NOMO-1 (cell line): ENCODE measurements around the gene PELI3.
"Not testable (repeated sequence)": the region's sequence is repeated elsewhere in the genome, so short reads cannot be mapped to it uniquely, and the experiment has no call there.

Experiments
- DNase-seq, 2 experiments: peaks; one replicate each; lab custom pipeline; 2025; ENCODE audit not compliant: unreplicated experiment in 2 of 2; lab: John Stamatoyannopoulos, UW

Gene PELI3

DNA sequence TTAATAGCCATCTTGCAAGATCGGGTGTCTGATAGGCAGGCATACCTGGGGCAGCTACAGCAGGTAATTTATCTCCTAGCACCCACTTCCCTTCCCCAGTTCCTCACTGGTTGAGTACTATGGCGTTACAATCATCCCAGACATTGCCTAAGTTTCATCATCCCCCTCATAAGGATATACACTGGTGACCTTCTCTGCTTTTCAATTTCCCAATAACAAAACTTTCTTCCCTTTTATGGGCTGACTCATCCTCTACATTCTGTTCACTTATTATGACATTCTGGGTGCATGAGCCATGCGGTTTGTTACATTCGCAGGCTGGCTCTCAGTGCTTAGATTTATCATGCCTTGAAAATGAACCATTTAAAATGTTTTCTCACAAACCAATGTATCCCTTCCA lies 23.1 kb upstream of the PELI3 start:
- DNase-seq = peak; percentile 85 to 99

DNA sequence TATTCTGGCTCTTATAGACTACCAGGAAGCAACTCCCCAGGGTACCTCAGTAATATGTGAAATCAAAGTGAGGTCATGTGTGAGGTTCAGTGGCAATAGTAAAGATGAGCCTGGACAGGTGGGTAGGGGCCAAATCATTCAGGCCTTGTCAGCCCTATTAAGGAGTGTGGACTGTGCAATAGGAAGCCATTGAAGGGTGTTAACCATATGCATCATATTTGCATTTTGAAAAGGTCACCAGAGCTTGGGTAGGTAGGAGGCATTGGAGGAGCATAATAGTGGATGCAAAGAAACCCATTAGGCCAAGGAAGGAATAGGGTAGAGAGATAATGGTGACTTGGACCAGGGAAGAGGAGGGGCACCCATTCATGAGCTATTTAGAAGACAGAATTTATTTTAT lies 19.7 kb upstream of the PELI3 start:
- DNase-seq = no peak

DNA sequence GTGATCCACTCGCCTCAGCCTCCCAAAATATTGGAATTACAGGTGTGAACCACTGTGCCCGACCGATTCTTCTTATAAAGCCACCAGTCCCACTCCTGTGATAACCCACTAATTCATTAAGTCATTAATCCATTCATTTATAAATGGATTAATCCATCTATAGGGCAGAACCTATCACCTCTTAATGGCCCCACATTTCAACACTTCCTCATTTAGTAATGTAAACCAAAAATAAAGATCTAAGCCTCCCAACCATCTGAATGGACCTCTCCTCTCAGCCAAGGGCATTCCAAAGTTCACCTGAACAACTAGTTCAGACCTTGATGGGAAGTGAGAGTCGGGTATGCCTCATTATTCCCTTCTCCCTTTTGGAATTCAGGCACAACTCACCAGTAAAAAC lies 18.2 kb upstream of the PELI3 start:
- peak in 1 of 2 experiments; percentile 31 for DNase-seq

DNA sequence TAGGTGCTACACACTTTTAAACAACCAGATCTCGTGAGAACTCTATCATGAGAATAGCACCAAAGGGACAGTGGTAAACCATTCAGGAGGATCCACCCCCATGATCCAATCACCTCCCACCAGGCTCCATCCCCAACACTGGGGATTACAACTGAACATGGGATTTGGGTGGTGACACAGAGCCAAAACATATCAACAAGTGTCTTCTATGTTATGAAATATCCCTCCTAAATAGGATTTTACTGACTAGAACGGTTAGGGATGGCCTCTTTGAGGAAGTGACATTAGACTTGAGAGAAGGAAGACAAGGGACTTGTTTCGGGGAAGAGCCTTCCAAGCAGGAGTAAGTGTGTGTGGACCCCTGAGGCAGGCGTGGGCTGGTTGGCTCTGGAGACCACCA lies 16.1 kb upstream of the PELI3 start:
- DNase-seq = peak; percentile 29 to 74

DNA sequence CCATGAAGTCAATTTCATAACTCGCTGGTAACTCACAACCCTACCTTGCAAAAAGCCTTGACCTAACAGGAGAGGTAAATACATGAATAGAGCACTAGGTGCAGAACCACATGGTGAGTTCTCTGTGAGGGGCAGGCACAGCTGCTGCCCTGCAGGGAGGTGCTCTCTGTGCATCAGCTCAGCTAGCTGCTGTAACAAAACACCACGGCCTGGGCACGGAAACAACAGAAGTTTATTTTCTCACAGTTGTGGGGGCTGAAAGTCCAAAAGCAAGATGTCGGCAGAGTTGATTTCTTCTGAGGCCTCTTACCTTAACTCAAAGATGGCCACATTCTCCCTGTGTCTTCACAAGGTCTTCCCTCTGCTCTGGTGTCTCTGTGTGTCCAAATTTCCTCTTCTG lies 15.0 kb upstream of the PELI3 start:
- no peak for DNase-seq

DNA sequence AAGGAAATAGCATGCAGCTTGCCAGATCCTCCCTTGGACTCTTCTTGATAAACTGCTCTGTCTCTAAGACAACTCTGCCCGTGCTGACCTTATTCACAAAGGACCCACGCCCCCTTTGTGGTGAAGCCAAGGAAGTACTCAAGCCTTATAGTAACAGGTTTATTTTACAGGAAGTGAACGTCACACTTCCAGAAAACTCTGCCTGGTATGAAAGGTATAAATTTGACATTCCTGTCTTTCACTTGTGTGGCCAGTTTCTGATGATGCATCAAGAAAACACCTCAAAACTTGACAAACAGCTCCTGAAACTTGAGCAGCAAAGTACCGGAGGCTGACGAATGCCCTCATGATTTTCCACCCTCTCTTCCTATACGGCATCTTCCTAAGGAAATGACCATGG lies 12.5 kb upstream of the PELI3 start:
- DNase-seq = peak in 1 of 2 experiments; percentile 2

DNA sequence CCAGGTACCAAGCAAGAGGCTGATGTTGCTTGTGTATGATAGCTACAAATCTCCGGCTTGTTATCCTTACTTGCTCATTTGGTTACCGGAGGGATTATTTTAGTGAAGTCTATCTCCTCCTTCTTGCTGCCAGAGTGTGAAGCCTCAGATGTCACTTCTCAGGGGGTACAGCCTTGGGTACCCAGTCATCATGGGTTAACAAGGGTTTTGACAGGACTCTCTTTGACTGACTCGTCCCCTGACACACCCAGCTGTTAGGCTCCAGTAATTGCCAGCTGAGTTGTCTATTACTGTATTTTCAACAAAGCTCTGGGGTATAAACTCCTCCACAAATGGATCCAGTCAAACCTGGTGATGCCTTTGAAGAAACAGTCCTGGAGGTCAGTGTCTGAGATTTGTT lies 11.9 kb upstream of the PELI3 start:
- DNase-seq = no peak

DNA sequence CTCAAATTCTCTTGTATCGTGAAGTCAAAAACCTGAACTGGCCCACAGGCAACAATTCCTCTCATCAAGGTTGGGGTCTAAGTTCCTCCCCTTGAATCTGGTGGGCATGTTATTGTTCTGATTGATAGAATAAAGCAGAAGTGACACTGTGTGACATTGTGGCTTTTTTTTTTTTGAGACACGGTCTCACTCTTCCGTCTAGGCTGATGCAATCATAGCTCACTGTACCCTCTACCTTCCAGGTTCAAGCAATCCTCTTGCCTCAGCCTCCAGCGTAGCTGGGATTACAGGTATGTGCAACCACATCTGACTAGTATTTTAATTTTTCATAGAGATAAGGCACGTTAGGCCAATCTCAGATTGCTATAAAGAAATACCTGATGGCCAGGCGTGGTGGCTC lies 8.9 kb upstream of the PELI3 start:
- DNase-seq = peak in 1 of 2 experiments; percentile 88

DNA sequence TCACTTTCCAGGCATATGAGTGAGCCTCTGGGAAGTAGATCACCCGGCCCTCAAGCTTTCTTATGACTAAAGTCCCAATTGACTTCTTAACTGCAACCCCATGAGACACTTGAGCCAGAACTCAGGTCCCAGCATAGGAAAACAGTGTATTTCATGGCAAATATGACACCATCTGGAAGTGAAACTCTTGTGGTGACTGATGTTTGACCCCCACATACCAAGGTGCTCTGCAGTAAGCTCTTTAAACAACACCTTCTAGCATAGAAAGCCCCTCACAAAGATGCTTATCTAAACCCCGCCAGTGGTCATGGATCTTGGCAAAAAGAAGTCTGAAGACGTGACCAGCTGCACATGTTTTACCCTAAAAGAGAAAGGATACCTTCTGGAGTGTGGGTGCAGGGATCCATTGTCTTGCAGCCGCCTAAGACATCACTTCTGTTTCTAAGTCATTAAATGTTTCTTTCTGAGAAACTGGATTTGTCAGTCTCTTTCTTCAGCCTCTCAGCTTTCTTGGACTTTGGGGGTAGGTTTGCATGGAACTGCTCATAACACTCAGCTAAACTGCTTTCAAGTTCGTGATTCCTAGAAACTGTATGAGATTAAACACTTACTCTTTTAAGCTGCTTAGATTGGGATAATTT lies 7.4 kb upstream of the PELI3 start:
- peak; percentile 57 to 87 for DNase-seq

DNA sequence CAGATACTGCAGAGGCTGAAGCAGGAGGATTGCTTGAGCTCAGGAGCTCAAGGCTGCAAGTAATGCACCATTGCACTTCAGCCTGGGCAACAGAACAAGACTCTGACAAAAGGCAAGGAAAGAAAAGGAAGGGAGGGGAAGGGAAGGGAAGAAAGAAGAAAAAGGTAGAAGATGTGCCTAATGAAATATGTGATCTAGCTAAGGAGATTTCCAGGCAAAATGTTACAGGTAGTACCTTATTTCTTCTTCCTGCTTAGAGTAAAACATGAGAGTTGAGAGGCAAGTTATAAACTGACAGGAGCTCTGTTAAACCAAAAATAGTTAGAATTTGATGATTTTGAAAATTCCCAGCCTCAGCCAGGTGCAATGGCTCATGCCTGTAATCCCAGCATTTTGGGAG lies 4.7 kb upstream of the PELI3 start:
- DNase-seq = no peak

DNA sequence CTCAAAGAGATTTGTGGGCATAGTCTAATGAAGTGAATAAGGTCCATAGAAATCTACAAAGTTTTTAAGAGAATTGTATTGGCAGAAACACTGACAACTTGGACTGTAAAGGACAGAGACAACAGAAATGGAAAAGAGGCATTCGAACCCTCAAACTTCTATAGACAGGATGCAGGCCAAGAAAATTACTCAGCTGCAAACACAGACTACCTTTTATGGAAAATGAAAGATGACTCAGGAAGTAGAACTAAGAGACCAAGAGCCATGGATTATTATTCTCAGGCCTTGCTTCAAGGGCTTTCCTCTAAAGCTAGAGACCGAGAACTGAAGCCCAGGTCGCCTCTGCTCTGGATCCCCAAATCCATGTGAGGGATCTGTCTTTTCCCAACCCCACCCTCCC lies 3.8 kb upstream of the PELI3 start:
- DNase-seq = no peak

DNA sequence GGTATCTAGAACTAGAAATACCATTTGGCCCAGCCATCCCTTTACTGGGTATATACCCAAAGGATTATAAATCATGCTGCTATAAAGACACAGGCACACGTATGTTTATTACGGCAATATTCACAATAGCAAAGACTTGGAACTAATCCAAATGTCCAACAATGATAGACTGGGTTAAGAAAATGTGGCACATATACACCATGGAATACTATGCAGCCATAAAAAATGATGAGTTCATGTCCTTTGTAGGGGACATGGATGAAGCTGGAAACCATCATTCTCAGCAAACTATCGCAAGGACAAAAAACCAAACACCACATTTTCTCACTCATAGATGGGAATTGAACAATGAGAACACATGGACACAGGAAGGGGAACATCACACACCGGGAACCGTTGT lies 2.6 kb upstream of the PELI3 start:
- not testable (repeated sequence) for DNase-seq

DNA sequence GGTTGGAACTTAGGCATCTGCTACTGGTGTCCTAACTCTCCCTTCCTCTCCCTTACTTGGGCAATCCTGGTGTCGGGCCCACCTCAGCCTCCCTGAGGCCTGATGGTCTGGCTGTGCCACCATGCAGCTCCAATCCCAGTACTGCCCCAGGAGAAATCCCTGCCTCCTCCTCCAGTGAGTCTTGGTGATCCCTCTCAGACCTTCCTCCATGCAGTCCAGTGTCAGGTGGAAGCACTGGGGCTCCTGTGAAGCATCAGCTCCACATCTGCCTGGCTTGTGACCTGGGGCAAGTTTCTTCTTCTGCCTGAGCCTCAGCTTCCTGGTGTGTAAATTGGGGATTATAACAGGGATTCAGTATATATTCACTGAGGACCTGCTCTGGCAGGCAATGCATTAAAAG lies 1.8 kb upstream of the PELI3 start:
- no peak for DNase-seq

DNA sequence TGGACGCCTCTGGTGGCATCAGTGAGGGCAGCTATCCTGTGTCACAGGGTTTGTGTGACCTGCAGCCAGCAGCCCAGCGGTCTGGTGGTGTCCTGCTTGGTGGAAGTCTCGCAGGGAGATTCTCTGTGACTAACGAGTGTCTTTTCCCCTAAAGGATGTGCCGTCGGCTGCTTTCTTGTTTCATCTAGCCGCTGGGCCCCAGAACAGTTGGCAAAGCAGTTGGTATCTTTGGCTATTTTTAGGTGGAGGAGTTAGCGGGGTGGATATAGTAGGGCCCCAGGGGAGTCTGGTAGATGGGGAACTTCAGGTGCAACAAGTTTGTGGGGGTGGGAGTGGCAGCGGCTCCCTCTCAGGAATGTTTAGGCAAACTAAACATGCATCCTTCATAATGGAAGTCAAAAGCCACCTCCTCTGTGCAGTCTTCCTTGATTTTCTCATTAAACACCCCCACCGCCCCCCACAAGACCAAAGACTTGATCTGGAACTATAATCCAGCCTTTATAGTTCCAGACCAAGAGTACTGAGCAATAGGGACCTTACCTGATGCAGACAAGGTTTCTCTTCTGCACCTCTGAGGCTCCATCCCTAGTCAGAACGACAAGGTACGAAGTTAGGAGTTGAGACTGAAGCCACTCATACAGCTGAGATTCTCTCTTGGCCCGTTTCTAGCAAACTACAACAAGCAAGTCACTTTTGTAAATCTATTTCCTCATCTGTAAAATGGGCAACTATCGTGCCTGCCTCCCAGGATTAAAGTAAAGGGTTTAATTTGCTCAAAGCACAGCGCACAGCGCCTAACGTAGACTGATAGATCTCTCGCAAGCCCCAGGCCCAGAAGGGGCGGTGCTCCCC lies 1.1 kb upstream of the PELI3 start:
- peak; percentile 52 to 67 for DNase-seq

DNA sequence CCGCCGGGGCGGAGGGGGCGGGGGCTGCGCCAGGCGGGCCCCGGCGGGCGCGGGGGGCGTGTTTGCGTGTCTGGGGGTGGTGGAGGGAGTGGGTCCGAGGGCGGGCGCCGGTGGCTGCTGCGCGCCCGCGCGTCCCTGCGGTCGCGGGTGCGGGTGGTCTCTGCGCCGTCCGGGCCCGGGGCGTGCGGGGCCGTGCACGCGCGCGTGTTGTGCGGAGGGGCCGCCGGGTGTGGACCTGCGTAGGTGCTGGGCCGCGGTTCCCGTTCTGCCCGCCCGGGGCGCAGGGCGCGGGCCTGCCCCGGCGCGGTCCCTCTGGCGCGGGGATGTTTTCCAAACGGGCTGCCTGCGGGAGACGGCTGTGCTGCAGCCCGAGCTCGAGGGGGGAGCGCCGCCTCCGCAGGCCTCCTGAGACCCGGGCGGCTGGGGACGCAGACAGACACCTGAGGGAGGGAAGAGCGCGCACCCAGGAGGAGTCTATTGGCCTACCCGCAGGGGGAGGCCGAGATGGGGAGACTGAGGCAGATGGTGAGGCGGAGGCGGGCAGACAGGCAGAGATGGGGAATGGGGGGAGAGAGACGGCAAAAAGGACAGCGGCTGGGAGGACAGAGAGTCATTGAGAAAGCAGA lies 442 bp downstream of the PELI3 start:
- peak; percentile 6 to 30 for DNase-seq

DNA sequence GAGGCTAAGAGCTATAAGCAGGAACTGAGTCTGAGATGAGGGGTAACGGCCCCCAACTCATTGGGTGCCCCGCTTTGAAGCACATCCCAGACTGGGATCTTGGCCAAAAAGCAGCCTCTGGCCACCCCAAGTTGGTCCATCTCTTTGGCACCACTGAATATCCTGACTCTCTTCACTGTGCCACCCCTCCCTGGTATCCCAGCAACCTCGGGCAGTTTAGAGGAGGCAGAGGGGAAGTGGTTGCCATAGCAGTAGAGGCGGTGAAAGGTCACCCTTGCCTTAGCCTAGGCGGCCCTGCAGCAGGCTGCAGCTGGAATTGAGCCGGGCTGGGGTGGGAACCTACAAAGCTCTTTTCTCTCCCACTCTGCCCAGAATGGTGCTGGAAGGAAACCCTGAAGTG lies 1.1 kb downstream of the PELI3 start:
- peak; percentile 75 to 82 for DNase-seq

DNA sequence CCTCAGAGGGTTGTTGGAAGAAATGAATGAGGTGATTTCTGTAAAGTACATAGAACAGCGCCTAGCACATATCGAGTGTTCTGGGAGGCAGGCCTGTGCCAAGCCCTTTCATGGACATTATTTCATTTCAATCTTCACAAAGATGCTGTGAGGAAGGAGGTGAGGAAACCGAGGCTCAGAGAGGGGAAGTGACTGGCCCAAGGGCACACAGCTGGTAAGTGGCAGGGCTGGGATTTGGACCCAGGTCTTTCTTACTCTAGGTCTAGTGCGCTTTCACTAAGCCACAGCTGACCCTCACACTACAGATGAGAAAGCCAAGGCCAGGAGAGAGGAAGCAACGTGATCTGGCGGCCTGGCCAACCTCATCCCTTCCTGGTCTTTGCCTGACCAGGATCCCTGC lies 2.0 kb downstream of the PELI3 start:
- DNase-seq = no peak

DNA sequence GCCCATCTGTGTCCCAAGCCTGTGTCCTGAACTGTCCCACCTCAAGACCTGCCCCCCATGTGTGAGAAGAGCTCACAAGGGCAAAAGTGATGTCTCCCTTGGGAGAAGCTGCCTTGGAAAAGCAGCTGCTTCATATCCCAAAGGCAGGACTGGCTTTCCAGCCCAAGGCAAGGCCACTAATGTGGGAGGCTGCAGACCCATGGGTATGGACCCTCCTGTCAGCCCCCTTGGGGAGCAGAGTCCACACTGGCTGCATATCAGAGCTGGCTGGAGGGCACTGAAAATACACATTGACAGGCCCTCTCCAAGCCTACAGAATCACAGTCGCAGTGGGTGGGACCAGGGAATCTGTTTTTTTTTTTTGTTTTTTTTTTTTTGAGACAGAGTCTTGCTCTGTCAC lies 2.7 kb downstream of the PELI3 start:
- DNase-seq = no peak

DNA sequence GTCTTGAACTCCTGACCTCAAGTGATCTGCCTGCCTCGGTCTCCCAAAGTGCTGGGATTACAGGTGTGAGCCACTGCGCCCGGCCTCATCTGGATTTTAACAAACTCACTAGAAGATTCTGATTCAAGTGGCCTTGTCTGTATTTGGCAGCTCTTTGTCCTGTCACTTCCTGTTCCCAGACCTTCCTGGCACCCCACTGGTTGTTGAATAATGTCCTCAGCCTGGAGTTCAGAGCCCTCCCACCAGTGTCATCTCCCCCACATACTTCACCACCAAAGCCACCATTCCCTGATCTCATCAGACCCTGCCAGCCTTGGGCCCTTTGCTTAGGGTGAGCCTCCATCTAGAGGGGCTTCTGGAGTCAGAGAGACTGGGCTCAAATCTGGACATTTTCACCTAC lies 3.3 kb downstream of the PELI3 start:
- no peak for DNase-seq

DNA sequence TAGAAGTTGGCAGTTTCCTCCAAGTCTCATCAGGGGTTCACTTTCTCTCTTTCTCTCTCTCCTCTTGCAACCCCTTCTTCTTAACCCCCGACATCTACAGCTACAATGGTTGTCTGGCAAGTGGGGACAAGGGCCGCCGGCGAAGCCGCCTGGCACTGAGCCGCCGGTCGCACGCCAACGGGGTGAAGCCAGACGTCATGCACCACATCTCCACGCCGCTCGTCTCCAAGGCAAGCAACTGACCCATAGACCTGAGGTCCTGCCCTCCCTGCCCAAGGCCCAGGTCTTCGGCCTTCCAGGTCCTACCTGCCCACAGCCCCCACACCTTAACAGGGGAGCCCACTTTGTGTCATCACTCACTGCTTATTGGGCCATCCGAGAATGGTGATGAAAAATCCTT lies 4.4 kb downstream of the PELI3 start:
- no peak for DNase-seq

DNA sequence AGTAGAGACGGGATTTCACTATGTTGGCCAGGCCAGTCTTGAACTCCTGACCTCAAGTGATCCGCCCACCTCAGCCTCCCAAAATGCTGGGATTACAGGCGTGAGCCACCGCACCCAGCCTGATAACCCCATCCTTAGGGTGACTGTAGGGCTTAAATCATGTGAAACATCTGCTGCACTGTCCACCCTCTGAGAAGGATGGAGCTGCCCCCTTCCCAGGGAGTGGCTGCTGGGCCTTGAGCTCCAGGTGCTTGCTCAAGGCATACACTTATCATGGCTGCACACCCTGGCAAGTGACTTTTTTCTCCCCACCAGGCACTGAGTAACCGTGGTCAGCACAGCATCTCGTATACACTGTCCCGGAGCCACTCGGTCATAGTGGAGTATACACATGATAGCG lies 5.3 kb downstream of the PELI3 start:
- DNase-seq = no peak

DNA sequence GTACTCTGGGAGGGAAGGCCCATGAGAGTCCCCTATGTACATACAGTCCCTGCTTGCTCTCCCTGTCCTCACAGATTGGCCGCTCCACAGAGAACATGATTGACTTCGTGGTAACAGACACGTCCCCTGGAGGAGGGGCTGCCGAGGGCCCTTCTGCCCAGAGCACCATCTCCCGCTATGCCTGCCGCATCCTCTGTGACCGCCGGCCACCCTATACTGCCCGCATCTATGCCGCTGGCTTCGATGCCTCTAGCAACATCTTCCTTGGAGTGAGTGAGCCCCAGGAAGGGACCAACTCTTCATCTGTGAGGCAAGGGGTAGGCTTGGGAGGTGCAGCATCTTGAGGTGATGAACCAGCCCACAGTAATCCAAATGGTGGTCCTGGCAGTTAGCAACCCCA lies 6.5 kb downstream of the PELI3 start:
- no peak for DNase-seq
